H1 (cell line): ENCODE measurements around the gene ATP8B2. TPM values are rescaled to one million over a fixed set of nuclear protein-coding genes. Genes with fewer than 3 reads are reported as not detected.

ENCODE experiments used
- CTCF ChIA-PET: fragments of 300-600 bp; sonication (Branson Sonifier 250); formaldehyde crosslinking; loops from one replicate; lab custom pipeline; 2021; ENCODE audit not compliant: partially characterized antibody; lab: Charles Lee
- POLR2A ChIA-PET: fragments of 300-600 bp; sonication (Branson Sonifier 250); formaldehyde crosslinking; loops from one replicate; lab custom pipeline; 2021; ENCODE audit warnings: inconsistent platforms; ENCODE audit not compliant: partially characterized antibody; lab: Charles Lee
- DNase-seq, 2 experiments: peaks; one replicate each; pipeline versions ENCODE4 v3.0.0 to v3.0.0-alpha.2; 2010 to 2022; ENCODE audit warnings: low spot score in 2 of 2, low read depth in 1 of 2, mixed read lengths in 1 of 2
- FAIRE-seq: peaks from 2 replicates; lab custom pipeline; 2011; peaks lifted over from hg19 to GRCh38; lab: Jason Lieb, UNC
- H2AFZ ChIP-seq: 2 replicates; pipeline ENCODE4 v1.8.1; 2012; ENCODE audit warnings: low read length, inconsistent platforms
- H2AK5ac ChIP-seq: 2 replicates; pipeline ENCODE4 v1.6.1; 2013; ENCODE audit warnings: low read depth, low read length
- H2BK120ac ChIP-seq: replicated peaks from 2 replicates; pipeline ENCODE3; 2013; ENCODE audit warnings: low read depth, low read length, inconsistent platforms
- H2BK12ac ChIP-seq: 2 replicates; pipeline ENCODE4 v1.6.1; 2013; ENCODE audit warnings: low read depth, low read length
- H2BK15ac ChIP-seq: 2 replicates; pipeline ENCODE4 v1.6.1; 2013; ENCODE audit warnings: low read length
- H2BK20ac ChIP-seq: 2 replicates; pipeline ENCODE4 v1.6.1; 2013; ENCODE audit warnings: low read length
- H2BK5ac ChIP-seq: 2 replicates; pipeline ENCODE4 v1.6.1; 2013; ENCODE audit warnings: low read depth, low read length
- H3K14ac ChIP-seq: 2 replicates; pipeline ENCODE4 v1.6.1; 2013; ENCODE audit warnings: inconsistent platforms; ENCODE audit not compliant: insufficient read length
- H3K18ac ChIP-seq: 2 replicates; pipeline ENCODE4 v1.6.1; 2013; ENCODE audit warnings: low read length; ENCODE audit errors: extremely low read depth
- H3K23ac ChIP-seq: 2 replicates; pipeline ENCODE4 v1.6.1; 2013; ENCODE audit warnings: inconsistent platforms; ENCODE audit not compliant: insufficient read length
- H3K23me2 ChIP-seq: 2 replicates; pipeline ENCODE4 v1.6.1; 2013; ENCODE audit warnings: low read depth, low read length
- H3K27ac ChIP-seq: 2 replicates; pipeline ENCODE4 v1.6.1; 2011; ENCODE audit warnings: low read depth, low read length, inconsistent platforms
- H3K27me3 ChIP-seq, 4 experiments: replicated peaks in 1 of 4; 1 replicate in 1 of 4; 2 replicates in 3 of 4; pipeline versions ENCODE4 v1.6.1 to v1.8.1; 2011 to 2013; ENCODE audit warnings: low read length in 3 of 4, mild to moderate bottlenecking in 3 of 4, inconsistent platforms in 2 of 4, mixed read lengths in 2 of 4, moderate library complexity in 1 of 4; ENCODE audit not compliant: control insufficient read depth in 3 of 4, insufficient read depth in 3 of 4; ENCODE audit errors: extremely low read depth in 1 of 4
- H3K36me3 ChIP-seq, 4 experiments: 2 replicates each; pipeline versions ENCODE4 v1.6.1 to v1.8.1; 2011 to 2013; ENCODE audit warnings: mild to moderate bottlenecking in 4 of 4, low read length in 3 of 4, moderate library complexity in 2 of 4, control low read depth in 1 of 4, inconsistent platforms in 1 of 4; ENCODE audit not compliant: insufficient read depth in 4 of 4, control insufficient read depth in 2 of 4
- H3K4ac ChIP-seq: replicated peaks from 2 replicates; pipeline ENCODE3; 2013; ENCODE audit warnings: low read length, low read depth, mixed read lengths, inconsistent platforms; ENCODE audit not compliant: insufficient read length
- H3K4me1 ChIP-seq, 4 experiments: replicated peaks in 1 of 4; 1 replicate in 1 of 4; 2 replicates in 3 of 4; pipeline versions ENCODE4 v1.6.1 to v1.8.1; 2011 to 2013; ENCODE audit warnings: low read length in 3 of 4, inconsistent platforms in 2 of 4, mixed read lengths in 1 of 4; ENCODE audit not compliant: insufficient read depth in 4 of 4, control insufficient read depth in 3 of 4
- H3K4me2 ChIP-seq, 2 experiments: 2 replicates each; pipeline versions ENCODE4 v1.6.1 to v1.8.1; 2011 to 2013; ENCODE audit warnings: low read depth in 2 of 2, low read length in 2 of 2, control low read depth in 1 of 2, inconsistent platforms in 1 of 2, mild to moderate bottlenecking in 1 of 2; ENCODE audit not compliant: insufficient read depth in 1 of 2
- H3K4me3 ChIP-seq, 4 experiments: fragments of 200-600, 300-600 bp in 1 of 4; sonication (generic), shearing (Covaris generic), sonication (Bioruptor Twin) in 1 of 4; 2 replicates each; pipeline versions ENCODE4 v1.5.1 to v1.8.1; 2011 to 2016; ENCODE audit warnings: low read length in 4 of 4, low read depth in 3 of 4, control low read depth in 2 of 4, inconsistent platforms in 2 of 4, mild to moderate bottlenecking in 2 of 4, mixed read lengths in 1 of 4, moderate library complexity in 1 of 4; ENCODE audit not compliant: insufficient read depth in 2 of 4; ENCODE audit errors: extremely low read depth in 1 of 4
- H3K56ac ChIP-seq: replicated peaks from 2 replicates; pipeline ENCODE3; 2013; ENCODE audit warnings: low read depth, mild to moderate bottlenecking, mixed read lengths, low read length, inconsistent platforms; ENCODE audit not compliant: insufficient read length
- H3K79me1 ChIP-seq: 2 replicates; pipeline ENCODE4 v1.6.1; 2013; ENCODE audit warnings: low read depth, low read length, control low read depth
- H3K79me2 ChIP-seq, 2 experiments: 2 replicates each; pipeline versions ENCODE4 v1.6.1 to v1.8.1; 2012 to 2013; ENCODE audit warnings: low read length in 2 of 2, mild to moderate bottlenecking in 2 of 2, inconsistent platforms in 1 of 2; ENCODE audit not compliant: insufficient read depth in 2 of 2, control insufficient read depth in 1 of 2
- H3K9ac ChIP-seq, 4 experiments: replicated peaks in 1 of 4; 1 replicate in 1 of 4; 2 replicates in 3 of 4; pipeline versions ENCODE4 v1.6.1 to v1.8.1; 2011 to 2013; ENCODE audit warnings: low read depth in 3 of 4, low read length in 3 of 4, control low read depth in 2 of 4, mild to moderate bottlenecking in 2 of 4, moderate library complexity in 2 of 4, inconsistent platforms in 1 of 4; ENCODE audit errors: extremely low read depth in 1 of 4
- H3K9me3 ChIP-seq, 2 experiments: 2 replicates each; pipeline versions ENCODE4 v1.6.1 to v1.8.1; 2012 to 2013; ENCODE audit warnings: mild to moderate bottlenecking in 2 of 2, moderate library complexity in 2 of 2, control low read depth in 1 of 2, inconsistent platforms in 1 of 2, low read depth in 1 of 2, low read length in 1 of 2, mixed read lengths in 1 of 2; ENCODE audit not compliant: insufficient read depth in 2 of 2
- H4K20me1 ChIP-seq, 2 experiments: replicated peaks in 1 of 2; 2 replicates each; pipeline versions ENCODE3 to v1.8.1; 2011 to 2013; ENCODE audit warnings: inconsistent platforms in 2 of 2, low read length in 2 of 2, mild to moderate bottlenecking in 1 of 2; ENCODE audit not compliant: insufficient read depth in 2 of 2, control insufficient read depth in 1 of 2
- H4K5ac ChIP-seq: 2 replicates; pipeline ENCODE4 v1.6.1; 2013; ENCODE audit warnings: low read length, low read depth, mixed read lengths, inconsistent platforms; ENCODE audit not compliant: insufficient read length
- H4K8ac ChIP-seq: 2 replicates; pipeline ENCODE4 v1.8.0; 2013; ENCODE audit warnings: mild to moderate bottlenecking, moderate library complexity, low read length, inconsistent platforms; ENCODE audit not compliant: insufficient read depth; ENCODE audit errors: extremely low read depth
- H4K91ac ChIP-seq: replicated peaks from 2 replicates; pipeline ENCODE3; 2013; ENCODE audit warnings: low read length, mixed read lengths, inconsistent platforms; ENCODE audit not compliant: insufficient read length
- CHD1 ChIP-seq: IDR thresholded peaks from 2 replicates; pipeline ENCODE4 v1.6.1; 2012; ENCODE audit warnings: low read depth, low read length, improper control_type of control experiment
- CTCF ChIP-seq, 3 experiments: IDR thresholded peaks; 1 replicate in 2 of 3; 2 replicates in 1 of 3; pipeline versions ENCODE4 v1.5.1 to v1.6.1; 2011; ENCODE audit warnings: low read length in 3 of 3, mild to moderate bottlenecking in 3 of 3, inconsistent platforms in 2 of 3, low read depth in 1 of 3, moderate library complexity in 1 of 3; ENCODE audit not compliant: insufficient read depth in 1 of 3; ENCODE audit errors: control extremely low read depth in 1 of 3
- EGR1 ChIP-seq: IDR thresholded peaks from 2 replicates; pipeline ENCODE4 v1.6.1; 2011; ENCODE audit warnings: low read depth, low read length, borderline replicate concordance
- EP300 ChIP-seq, 2 experiments: IDR thresholded peaks; 1 replicate in 1 of 2; 2 replicates in 1 of 2; pipeline ENCODE4 v1.6.1; 2011 to 2012; ENCODE audit warnings: low read depth in 2 of 2, low read length in 2 of 2, mild to moderate bottlenecking in 2 of 2, borderline replicate concordance in 1 of 2, inconsistent platforms in 1 of 2, moderate library complexity in 1 of 2
- EZH2 ChIP-seq: fragments of 200-600 bp; sonication (generic); IDR thresholded peaks from 2 replicates; pipeline ENCODE4 v1.7.1; 2012; ENCODE audit warnings: low read depth, mild to moderate bottlenecking, moderate library complexity, low read length, inconsistent platforms; ENCODE audit not compliant: severe bottlenecking
- RNF2 ChIP-seq: fragments of 200-900, 300-1000 bp; sonication (generic); IDR thresholded peaks from 2 replicates; pipeline ENCODE4 v1.7.1; 2016; ENCODE audit warnings: borderline replicate concordance, low read depth, mild to moderate bottlenecking, antibody characterized with exemption, low read length; ENCODE audit not compliant: poor library complexity, severe bottlenecking; ENCODE audit errors: missing control alignments
- RXRA ChIP-seq: IDR thresholded peaks from 2 replicates; pipeline ENCODE4 v1.6.1; 2011; ENCODE audit warnings: low read depth, mild to moderate bottlenecking, low read length, moderate library complexity; ENCODE audit not compliant: insufficient read depth
- WGBS, 2 experiments: shearing (Covaris generic) in 1 of 2; methylation state at CpG; one replicate each; pipeline versions ENCODE4 v1.1.6 to v1.1.7; 2013 to 2015; ENCODE audit warnings: low lambda C conversion rate in 2 of 2, mixed read lengths in 2 of 2, inconsistent platforms in 1 of 2, low coverage in 1 of 2, missing lambda C conversion rate in 1 of 2; ENCODE audit not compliant: insufficient replicate concordance in 2 of 2, insufficient coverage in 1 of 2, insufficient read length in 1 of 2; ENCODE audit errors: extremely low coverage in 1 of 2, missing lambda C conversion rate in 1 of 2; 5-methylcytosine and 5-hydroxymethylcytosine counted together
- polyA plus RNA-seq, 7 experiments: library from polyadenylated mRNA; depleted of rRNA in 3 of 7; stranded (reverse) in 5 of 7; unstranded in 2 of 7; fragments of >200 nt in 5 of 7; fragments of 200-250 nt in 2 of 7; gene quantifications; 1 replicate in 5 of 7; 2 replicates in 1 of 7; 4 replicates in 1 of 7; pipeline versions ENCODE4 v1.2.1 to v1.2.3, GENCODE V29; 2011 to 2013; ENCODE audit warnings: missing spikeins in 2 of 7, mixed read lengths in 2 of 7
- total RNA-seq: library from RNA; stranded (reverse); fragmentation: NEBNext Ultra II Directional; extraction: Animal tissue kit (Norgen Biotek cat#: 25700); gene quantifications from 2 replicates; pipeline ENCODE4 v1.2.1, GENCODE V29; 2021

Gene ATP8B2
- total and polyA plus RNA-seq, 2 of the 8 experiments (the other 6 are each of a cell fraction or from before 2014, with no cell fraction given) = 61.4 to 70.1 TPM

- Histone ChIP-seq H3K79me2 (no peaks in the 10 kb centered on the region), H2BK12ac (no peak overlapping the region), H3K9me3 (no peaks in the 10 kb centered on the region), H4K5ac (no peak overlapping the region), H3K23ac (no peak overlapping the region), H2BK15ac (no peak overlapping the region), H2BK5ac (no peak overlapping the region), H3K36me3 (peaks cover 16 to 44% (median 31%) of the 10 kb centered on the region in 4 experiments), H3K56ac (no peak overlapping the region), H2AFZ (no peak overlapping the region), H4K91ac (no peak overlapping the region), H3K27me3 (peaks cover 0 to 7% (median 1%) of the 10 kb centered on the region in 4 experiments; a peak in 3 of 7 replicates), H3K9ac (no peak overlapping the region; a peak in 1 of 7 replicates), H3K27ac (no peak overlapping the region), H2BK120ac (no peak overlapping the region), H3K4me2 (no peak overlapping the region), H2BK20ac (no peak overlapping the region), H4K8ac (no peak overlapping the region; the same call in 1 of the 2 replicates), H3K23me2 (peaks cover 15% of the 10 kb centered on the region; the same call in 1 of the 2 replicates), H3K79me1 (no peaks in the 10 kb centered on the region; the same call in 1 of the 2 replicates), H3K4me1 (peaks cover 0 to 13% (median 5%) of the 10 kb centered on the region in 4 experiments; a peak in 4 of 7 replicates), H3K14ac (no peak overlapping the region), H3K4me3 (no peak overlapping the region), H2AK5ac (no peak overlapping the region), H3K18ac (no peak overlapping the region), H4K20me1 (peaks cover 0 to 10% of the 10 kb centered on the region in 2 experiments), H3K4ac (no peak overlapping the region)
- FAIRE-seq (no peak), DNase-seq (no peak)
- CTCF ChIA-PET = interaction anchor here (0.5 to 27.5 kb wide), 10 partner anchors 21 to 163 kb away, joined by 3 to 507 read pairs (median 3); partner anchors contain the start of genes AQP10 and ATP8B2
- 93% methylated on average over 26 of the region's 27 CpGs; no CpG with 5 or more reads in 1 of the 2 experiments for WGBS, 2 experiments
- POLR2A ChIA-PET = interaction anchor here (0.6 kb wide), 1 partner anchor 21 kb away, joined by 3 read pairs; no protein-coding TSS in a partner anchor
- TF ChIP-seq CTCF (IDR thresholded peaks at IDR 0.05; ENCODE audit: control extremely low read depth in 1 of 3, insufficient read depth in 1 of 3, low read depth in 1 of 3, low read length in 3 of 3) (peak in 1 of 3 experiments; percentile 30; a peak in 1 of 4 replicates), EP300 (IDR thresholded peaks at IDR 0.05; ENCODE audit: borderline replicate concordance in 1 of 2, low read depth in 2 of 2, low read length in 2 of 2) (no peak), RXRA (no peak), RNF2 (no peak), EZH2 (no peak), EGR1 (no peak), CHD1 (no peak)
These were observed 23.2 kb downstream of the ATP8B2 start for GRCh38 chr1:154348429-154349076.
